GM12892 (cell line): ENCODE data around the gene CCDC177.

Experiments
- POLR2AphosphoS5 ChIP-seq: IDR thresholded peaks from 2 replicates; pipeline ENCODE4 v1.6.1; 2011; ENCODE audit warnings: low read depth, low read length, control low read depth
- TAF1 ChIP-seq: IDR thresholded peaks from 2 replicates; pipeline ENCODE4 v1.6.1; 2011; ENCODE audit warnings: low read depth, mild to moderate bottlenecking, control low read depth, low read length, borderline replicate concordance

DNA sequence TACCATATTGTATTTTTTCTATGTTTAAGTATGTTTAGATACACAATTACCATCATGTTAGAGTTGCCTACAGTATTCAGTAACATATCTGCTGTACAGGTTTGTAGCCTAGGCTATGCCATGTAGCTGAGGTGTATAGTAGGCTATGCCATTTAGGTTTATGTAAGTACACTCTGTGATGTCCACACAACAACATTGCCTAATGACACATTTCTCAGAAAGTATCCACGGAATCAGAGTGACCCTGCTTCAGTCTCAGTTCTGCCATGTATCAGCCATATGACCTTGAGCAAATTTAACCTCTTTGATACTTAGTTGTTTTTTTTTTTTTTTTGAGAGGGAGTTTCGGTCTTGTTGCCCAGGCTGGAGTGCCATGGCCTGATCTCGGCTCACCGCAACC lies 49.5 kb upstream of the CCDC177 start:
- TF ChIP-seq POLR2AphosphoS5, result no peak
- TF ChIP-seq TAF1, result no peak
